ENCODE results near the gene CDK8. TPM values are rescaled to one million over a fixed set of nuclear protein-coding genes. Genes with fewer than 3 reads are reported as not detected.
"Not testable (repeated sequence)": the region's sequence is repeated elsewhere in the genome, so short reads cannot be mapped to it uniquely, and the experiment has no call there.

The CDK8 gene
- total RNA-seq, 2 experiments from 2014 or later: 16.8 to 22.3 TPM

DNA sequence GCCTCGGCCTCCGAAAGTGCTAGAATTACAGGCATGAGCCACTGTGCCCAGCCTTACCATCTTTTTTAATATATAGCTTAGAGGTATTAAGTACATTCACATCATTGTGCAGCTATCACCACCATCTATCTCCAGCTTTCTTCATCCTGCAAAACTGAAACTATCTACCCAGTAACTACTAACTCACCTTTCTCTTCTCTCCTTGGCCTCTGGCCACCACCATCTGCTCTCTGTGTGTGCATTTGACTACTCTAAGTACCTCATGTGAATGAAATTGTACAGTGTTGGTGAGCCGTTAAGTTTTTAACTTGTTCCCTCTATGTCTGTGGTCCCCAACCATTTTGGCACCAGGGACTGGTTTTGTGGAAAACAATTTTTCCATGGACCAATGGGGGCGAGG lies 56.1 kb downstream of the CDK8 start:
- ChIA-PET POLR2A (no interaction called here), CTCF (ENCODE audit: unreplicated experiment) (no interaction called here)
- no peak overlapping the region for H2AFZ ChIP-seq (ENCODE audit: low read length)
- BruUV-seq (replicated peaks): no TSS peak
- TF ChIP-seq, protein P1, sequence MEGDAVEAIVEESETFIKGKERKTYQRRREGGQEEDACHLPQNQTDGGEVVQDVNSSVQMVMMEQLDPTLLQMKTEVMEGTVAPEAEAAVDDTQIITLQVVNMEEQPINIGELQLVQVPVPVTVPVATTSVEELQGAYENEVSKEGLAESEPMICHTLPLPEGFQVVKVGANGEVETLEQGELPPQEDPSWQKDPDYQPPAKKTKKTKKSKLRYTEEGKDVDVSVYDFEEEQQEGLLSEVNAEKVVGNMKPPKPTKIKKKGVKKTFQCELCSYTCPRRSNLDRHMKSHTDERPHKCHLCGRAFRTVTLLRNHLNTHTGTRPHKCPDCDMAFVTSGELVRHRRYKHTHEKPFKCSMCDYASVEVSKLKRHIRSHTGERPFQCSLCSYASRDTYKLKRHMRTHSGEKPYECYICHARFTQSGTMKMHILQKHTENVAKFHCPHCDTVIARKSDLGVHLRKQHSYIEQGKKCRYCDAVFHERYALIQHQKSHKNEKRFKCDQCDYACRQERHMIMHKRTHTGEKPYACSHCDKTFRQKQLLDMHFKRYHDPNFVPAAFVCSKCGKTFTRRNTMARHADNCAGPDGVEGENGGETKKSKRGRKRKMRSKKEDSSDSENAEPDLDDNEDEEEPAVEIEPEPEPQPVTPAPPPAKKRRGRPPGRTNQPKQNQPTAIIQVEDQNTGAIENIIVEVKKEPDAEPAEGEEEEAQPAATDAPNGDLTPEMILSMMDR (conservative IDR thresholded peaks at IDR 0.05; ENCODE audit: low read length): no peak
- H3K9me3 ChIP-seq (ENCODE audit: low read length): no peaks in the 10 kb centered on the region
- no peaks in the 10 kb centered on the region for H3K36me3 ChIP-seq (ENCODE audit: insufficient read depth, low read length)
- peaks cover 6% of the 10 kb centered on the region; the same call in 1 of the 2 replicates for H3K79me2 ChIP-seq (ENCODE audit: insufficient read depth, low read depth, low read length)
- H3K4me3 ChIP-seq (ENCODE audit: low read depth, low read length, poor library complexity, severe bottlenecking): no peak overlapping the region
- no peak for DNase-seq (ENCODE audit: low spot score)
- no peaks in the 10 kb centered on the region for H3K4me1 ChIP-seq (ENCODE audit: insufficient read depth, low read length, poor library complexity, severe bottlenecking)
- no peak overlapping the region for H3K4me2 ChIP-seq (ENCODE audit: low read length)
- H4K20me1 ChIP-seq (ENCODE audit: insufficient read depth, low read length): peaks cover 9% of the 10 kb centered on the region; the same call in 1 of the 2 replicates
- intact Hi-C loops (cut with micrococcal nuclease; ENCODE audit: unreplicated experiment): no loop called here
- H3K9me2 ChIP-seq (ENCODE audit: insufficient read depth, low read length): 0 out of 2 replicates have a peak, but pooled peaks cover 6% of the 10 kb centered on the region
- no peak overlapping the region for H3K27ac ChIP-seq (ENCODE audit: low read depth, low read length, poor library complexity, severe bottlenecking)

DNA sequence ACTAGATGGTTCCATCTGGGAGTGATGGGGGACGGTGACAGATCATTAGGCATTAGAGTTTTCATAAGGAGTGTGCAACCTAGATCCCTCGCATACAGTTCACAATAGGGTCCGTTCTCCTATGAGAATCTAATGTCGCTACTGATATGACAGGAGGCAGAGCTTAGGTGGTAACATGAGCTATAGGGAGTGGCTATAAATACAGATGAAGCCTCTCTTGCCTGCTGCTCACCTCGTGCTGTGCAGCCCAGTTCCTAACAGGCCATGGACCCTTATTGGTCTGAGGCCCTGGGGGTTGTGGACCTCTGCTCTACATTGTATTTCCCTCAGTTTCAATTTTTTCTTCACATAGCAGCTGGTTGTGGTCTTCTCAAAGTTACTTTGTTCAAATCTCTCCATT lies 56.5 kb downstream of the CDK8 start:
- intact Hi-C loops (cut with micrococcal nuclease; ENCODE audit: unreplicated experiment): no loop called here
- TF ChIP-seq, protein P1 (conservative IDR thresholded peaks at IDR 0.05; ENCODE audit: low read length): no peak
- no peak for TF ChIP-seq EZH2phosphoT487 (IDR thresholded peaks at IDR 0.05; ENCODE audit: borderline replicate concordance, low read depth, low read length)
- ChIA-PET CTCF (ENCODE audit: unreplicated experiment) (no interaction called here), POLR2A (interaction anchor here (0.6 to 1.0 kb wide), 3 partner anchors 17 to 28 kb away, joined by 3 read pairs; no protein-coding TSS in a partner anchor)
- no peak overlapping the region for H3K4me3 ChIP-seq (ENCODE audit: low read depth, low read length, poor library complexity, severe bottlenecking)
- no peaks in the 10 kb centered on the region for H3K4me1 ChIP-seq (ENCODE audit: insufficient read depth, low read length, poor library complexity, severe bottlenecking)
- no peak overlapping the region for H3K4me2 ChIP-seq (ENCODE audit: low read length)
- H3K36me3 ChIP-seq (ENCODE audit: insufficient read depth, low read length): no peaks in the 10 kb centered on the region
- no peak overlapping the region for H2AFZ ChIP-seq (ENCODE audit: low read length)
- no peak overlapping the region for H3K27ac ChIP-seq (ENCODE audit: low read depth, low read length, poor library complexity, severe bottlenecking)
- no TSS peak for BruUV-seq (replicated peaks)
- peaks cover 6% of the 10 kb centered on the region; the same call in 1 of the 2 replicates for H4K20me1 ChIP-seq (ENCODE audit: insufficient read depth, low read length)
- DNase-seq (ENCODE audit: low spot score): no peak
- peaks cover 5% of the 10 kb centered on the region; the same call in 1 of the 2 replicates for H3K79me2 ChIP-seq (ENCODE audit: insufficient read depth, low read depth, low read length)
- H3K9me3 ChIP-seq (ENCODE audit: low read length): no peaks in the 10 kb centered on the region
- H3K9me2 ChIP-seq (ENCODE audit: insufficient read depth, low read length): 0 out of 2 replicates have a peak, but pooled peaks cover 6% of the 10 kb centered on the region

DNA sequence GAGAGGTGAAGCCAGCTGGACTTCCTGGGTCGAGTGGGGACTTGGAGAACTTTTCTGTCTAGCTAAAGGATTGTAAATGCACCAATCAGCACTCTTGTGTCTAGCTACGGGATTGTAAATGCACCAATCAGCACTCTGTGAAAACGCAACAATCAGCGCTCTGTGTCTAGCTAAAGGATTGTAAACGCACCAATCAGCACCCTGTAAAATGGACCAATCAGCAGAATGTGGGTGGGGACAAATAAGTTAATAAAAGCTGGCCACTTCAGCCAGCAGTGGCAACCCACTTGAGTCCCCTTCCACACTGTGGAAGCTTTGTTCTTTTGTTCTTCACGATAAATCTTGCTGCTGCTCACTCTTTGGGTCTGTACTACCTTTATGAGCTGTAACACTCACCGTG lies 58.1 kb downstream of the CDK8 start:
- CTCF ChIA-PET (ENCODE audit: unreplicated experiment); BruUV-seq (replicated peaks): not testable (repeated sequence)

DNA sequence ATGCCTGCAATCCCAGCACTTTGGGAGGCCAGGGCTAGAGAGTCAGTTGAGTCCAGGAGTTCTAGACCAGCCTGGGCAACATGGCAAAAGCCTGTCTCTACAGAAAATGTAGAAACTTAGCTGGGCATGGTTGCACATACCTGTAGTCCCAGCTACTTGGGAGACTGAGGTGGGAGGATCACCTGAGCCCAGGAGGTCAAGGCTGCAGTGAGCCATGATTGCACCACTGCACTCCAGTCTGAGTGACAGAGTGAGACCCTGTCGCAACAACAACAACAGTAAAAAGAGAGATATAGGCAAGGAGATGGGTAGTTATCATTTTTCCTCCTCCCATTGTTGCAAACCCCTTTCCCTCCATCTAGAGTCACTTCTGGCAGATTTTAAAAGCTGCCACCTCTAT lies 62.2 kb downstream of the CDK8 start:
- H3K79me2 ChIP-seq (ENCODE audit: insufficient read depth, low read depth, low read length); H3K4me2 ChIP-seq (ENCODE audit: low read length); BruUV-seq (replicated peaks); POLR2A ChIA-PET; H3K36me3 ChIP-seq (ENCODE audit: insufficient read depth, low read length); H4K20me1 ChIP-seq (ENCODE audit: insufficient read depth, low read length); H3K4me3 ChIP-seq (ENCODE audit: low read depth, low read length, poor library complexity, severe bottlenecking); DNase-seq (ENCODE audit: low spot score); H3K4me1 ChIP-seq (ENCODE audit: insufficient read depth, low read length, poor library complexity, severe bottlenecking); intact Hi-C loops (cut with micrococcal nuclease; ENCODE audit: unreplicated experiment); H3K9me2 ChIP-seq (ENCODE audit: insufficient read depth, low read length); H2AFZ ChIP-seq (ENCODE audit: low read length); H3K27ac ChIP-seq (ENCODE audit: low read depth, low read length, poor library complexity, severe bottlenecking); CTCF ChIA-PET (ENCODE audit: unreplicated experiment); H3K9me3 ChIP-seq (ENCODE audit: low read length): not testable (repeated sequence)

More for the DNA sequence above, 58.1 kb downstream of the CDK8 start:
- POLR2A ChIA-PET; H3K9me3 ChIP-seq (ENCODE audit: low read length); H3K27ac ChIP-seq (ENCODE audit: low read depth, low read length, poor library complexity, severe bottlenecking); H3K9me2 ChIP-seq (ENCODE audit: insufficient read depth, low read length); H4K20me1 ChIP-seq (ENCODE audit: insufficient read depth, low read length); H3K79me2 ChIP-seq (ENCODE audit: insufficient read depth, low read depth, low read length); H2AFZ ChIP-seq (ENCODE audit: low read length); DNase-seq (ENCODE audit: low spot score); intact Hi-C loops (cut with micrococcal nuclease; ENCODE audit: unreplicated experiment); H3K4me3 ChIP-seq (ENCODE audit: low read depth, low read length, poor library complexity, severe bottlenecking); H3K36me3 ChIP-seq (ENCODE audit: insufficient read depth, low read length); H3K4me1 ChIP-seq (ENCODE audit: insufficient read depth, low read length, poor library complexity, severe bottlenecking); H3K4me2 ChIP-seq (ENCODE audit: low read length): not testable (repeated sequence)
